Neural progenitor cell (in vitro differentiated cells): ENCODE results near the gene CALR. TPM values are rescaled to one million over a fixed set of nuclear protein-coding genes. Genes with fewer than 3 reads are reported as not detected.
"Not testable (repeated sequence)": the region's sequence is repeated elsewhere in the genome, so short reads cannot be mapped to it uniquely, and the experiment has no call there.

Source experiments
- DNase-seq: peaks from one replicate; pipeline ENCODE4 v3.0.0-alpha.2; 2016; ENCODE audit warnings: low spot score
- H2AFZ ChIP-seq: fragments of 200-600 bp; sonication (generic); replicated peaks from 2 replicates; pipeline ENCODE4 v1.6.1; 2016; ENCODE audit warnings: antibody characterized with exemption
- H3F3A ChIP-seq: fragments of 200-600 bp; sonication (generic); 2 replicates; pipeline ENCODE4 v1.6.1; 2016; ENCODE audit warnings: antibody characterized with exemption, low read depth
- H3K27ac ChIP-seq: fragments of 200-600 bp; sonication (generic); 2 replicates; pipeline ENCODE4 v1.5.1; 2016; ENCODE audit warnings: mild to moderate bottlenecking
- H3K27me3 ChIP-seq: fragments of 200-600 bp; sonication (generic); 2 replicates; pipeline ENCODE4 v1.6.1; 2016; ENCODE audit warnings: mild to moderate bottlenecking, moderate library complexity
- H3K36me3 ChIP-seq: fragments of 200-600 bp; sonication (generic); 2 replicates; pipeline ENCODE4 v1.5.1; 2016
- H3K4me1 ChIP-seq: fragments of 200-600 bp; sonication (generic); 2 replicates; pipeline ENCODE4 v1.6.1; 2016; ENCODE audit warnings: mixed run types
- H3K4me2 ChIP-seq: fragments of 200-600 bp; sonication (generic); 2 replicates; pipeline ENCODE4 v1.6.1; 2016
- H3K4me3 ChIP-seq: fragments of 200-600 bp; sonication (generic); 2 replicates; pipeline ENCODE4 v1.5.1; 2016
- H3K79me2 ChIP-seq: fragments of 200-600 bp; sonication (generic); 2 replicates; pipeline ENCODE4 v1.6.1; 2016; ENCODE audit warnings: low read depth
- H3K9ac ChIP-seq: fragments of 200-600 bp; sonication (generic); 2 replicates; pipeline ENCODE4 v1.6.1; 2016
- H3K9me3 ChIP-seq: fragments of 200-600 bp; sonication (generic); 2 replicates; pipeline ENCODE4 v1.5.1; 2016; ENCODE audit warnings: low read depth
- H4K20me1 ChIP-seq: fragments of 200-600 bp; sonication (generic); 2 replicates; pipeline ENCODE4 v1.6.1; 2016; ENCODE audit warnings: low read depth
- H3K27ac Mint-ChIP-seq: 3 replicates; pipeline ENCODE4 v1.8.0; 2021; ENCODE audit warnings: mixed read lengths
- H3K27me3 Mint-ChIP-seq: 2 replicates; pipeline ENCODE4 v1.8.0; 2022; ENCODE audit warnings: low read depth, mild to moderate bottlenecking, inconsistent platforms, moderate library complexity, mixed read lengths; ENCODE audit not compliant: insufficient read depth
- H3K36me3 Mint-ChIP-seq: 3 replicates; pipeline ENCODE4 v1.8.0; 2021; ENCODE audit warnings: mixed read lengths
- H3K4me1 Mint-ChIP-seq: 3 replicates; pipeline ENCODE4 v1.8.0; 2021; ENCODE audit warnings: mixed read lengths
- H3K4me3 Mint-ChIP-seq: 3 replicates; pipeline ENCODE4 v1.8.0; 2021; ENCODE audit warnings: mild to moderate bottlenecking, moderate library complexity, mixed read lengths
- H3K9me3 Mint-ChIP-seq: 3 replicates; pipeline ENCODE4 v1.8.0; 2020; ENCODE audit warnings: mixed read lengths
- CTCF ChIP-seq: fragments of 200-600 bp; sonication (generic); IDR thresholded peaks from 2 replicates; pipeline ENCODE4 v1.5.1; 2017; ENCODE audit warnings: antibody characterized with exemption, mild to moderate bottlenecking
- EZH2 ChIP-seq: fragments of 200-600 bp; sonication (generic); IDR thresholded peaks from 2 replicates; pipeline ENCODE4 v1.6.1; 2017; ENCODE audit warnings: antibody characterized with exemption, mild to moderate bottlenecking, moderate library complexity
- EZH2phosphoT487 ChIP-seq: fragments of 200-600 bp; sonication (generic); IDR thresholded peaks from 2 replicates; pipeline ENCODE4 v1.6.1; 2017; ENCODE audit warnings: antibody characterized with exemption
- total RNA-seq: library from RNA; depleted of rRNA; stranded (reverse); fragments of >200 nt; gene quantifications from 2 replicates; pipeline ENCODE4 v1.2.3, GENCODE V29; 2015; ENCODE audit warnings: low replicate concordance

Gene CALR
- total RNA-seq, 1 donor from 2014 or later: 437 TPM

GRCh38 chr19:12973236-12973635, 34.8 kb downstream of the CALR start:
- no peak overlapping the region for H3K9ac ChIP-seq
- TF ChIP-seq CTCF (no peak), EZH2phosphoT487 (no peak), EZH2 (no peak)
- peaks cover 20% of the 10 kb centered on the region for H3K27me3 Mint-ChIP-seq
- H3K9me3 Mint-ChIP-seq: no peaks in the 10 kb centered on the region
- H3K4me1 ChIP-seq: no peaks in the 10 kb centered on the region
- H3K27ac ChIP-seq: no peak overlapping the region
- no peaks in the 10 kb centered on the region for H4K20me1 ChIP-seq
- H3K36me3 ChIP-seq: no peaks in the 10 kb centered on the region
- no peak overlapping the region for H3K4me3 Mint-ChIP-seq
- H3K79me2 ChIP-seq: no peaks in the 10 kb centered on the region
- no peak for DNase-seq
- H3K27me3 ChIP-seq: no peaks in the 10 kb centered on the region
- H3F3A ChIP-seq: no peaks in the 10 kb centered on the region
- H2AFZ ChIP-seq: no peak overlapping the region
- no peaks in the 10 kb centered on the region for H3K9me3 ChIP-seq
- no peak overlapping the region for H3K4me3 ChIP-seq
- no peaks in the 10 kb centered on the region for H3K36me3 Mint-ChIP-seq
- H3K4me2 ChIP-seq: no peak overlapping the region
- H3K4me1 Mint-ChIP-seq: peaks cover 10% of the 10 kb centered on the region
- no peak overlapping the region for H3K27ac Mint-ChIP-seq

- peaks cover 9% of the 10 kb centered on the region for H3K27me3 ChIP-seq
- H4K20me1 ChIP-seq: no peaks in the 10 kb centered on the region
- H3K4me2 ChIP-seq: no peak overlapping the region
- H3K4me3 ChIP-seq: no peak overlapping the region
- Mint-ChIP-seq H3K36me3 (no peaks in the 10 kb centered on the region), H3K27me3 (peaks cover 26% of the 10 kb centered on the region), H3K9me3 (no peaks in the 10 kb centered on the region), H3K27ac (no peak overlapping the region), H3K4me1 (peaks cover 10% of the 10 kb centered on the region), H3K4me3 (no peak overlapping the region)
- no peaks in the 10 kb centered on the region for H3K79me2 ChIP-seq
- no peaks in the 10 kb centered on the region for H3K36me3 ChIP-seq
- H2AFZ ChIP-seq: no peak overlapping the region
- H3F3A ChIP-seq: no peaks in the 10 kb centered on the region
- H3K4me1 ChIP-seq: no peaks in the 10 kb centered on the region
- no peak overlapping the region for H3K9ac ChIP-seq
- H3K27ac ChIP-seq: no peak overlapping the region
- no peaks in the 10 kb centered on the region for H3K9me3 ChIP-seq
- TF ChIP-seq EZH2 (no peak), EZH2phosphoT487 (no peak), CTCF (no peak)
- DNase-seq: no peak
These were observed 36.2 kb downstream of the CALR start for GRCh38 chr19:12974301-12975220.

GRCh38 chr19:12975221-12975741, 36.9 kb downstream of the CALR start:
- Histone ChIP-seq H3K4me1 (no peaks in the 10 kb centered on the region), H3K79me2 (no peaks in the 10 kb centered on the region), H3K27me3 (peaks cover 16% of the 10 kb centered on the region), H3K9me3 (no peaks in the 10 kb centered on the region), H3K4me2 (no peak overlapping the region), H3F3A (no peaks in the 10 kb centered on the region), H3K27ac (no peak overlapping the region), H3K9ac (no peak overlapping the region), H2AFZ (no peak overlapping the region), H4K20me1 (no peaks in the 10 kb centered on the region), H3K36me3 (no peaks in the 10 kb centered on the region), H3K4me3 (no peak overlapping the region)
- no peak for DNase-seq
- Mint-ChIP-seq H3K9me3 (no peaks in the 10 kb centered on the region), H3K27me3 (peaks cover 26% of the 10 kb centered on the region), H3K36me3 (no peaks in the 10 kb centered on the region), H3K27ac (no peak overlapping the region), H3K4me3 (no peak overlapping the region), H3K4me1 (peaks cover 5% of the 10 kb centered on the region)
- TF ChIP-seq CTCF (no peak), EZH2phosphoT487 (no peak)

- Mint-ChIP-seq H3K27me3 (peaks cover 22% of the 10 kb centered on the region), H3K4me3 (peak overlapping the region; percentile 15)
- not testable (repeated sequence) for H3K36me3 ChIP-seq, H2AFZ ChIP-seq, H3K36me3 Mint-ChIP-seq, H3K4me1 ChIP-seq, H3K27ac Mint-ChIP-seq, H3K79me2 ChIP-seq, DNase-seq, H3F3A ChIP-seq, H3K9me3 ChIP-seq, H3K4me2 ChIP-seq, H3K4me1 Mint-ChIP-seq, H3K4me3 ChIP-seq, H3K27ac ChIP-seq, H4K20me1 ChIP-seq, H3K9me3 Mint-ChIP-seq, H3K9ac ChIP-seq
- peaks cover 25% of the 10 kb centered on the region for H3K27me3 ChIP-seq
These were observed 37.7 kb downstream of the CALR start for GRCh38 chr19:12976109-12976508.
